G401 (cell line): ENCODE results near the gene DNAJC21. TPM values are rescaled to one million over a fixed set of nuclear protein-coding genes. Genes with fewer than 3 reads are reported as not detected.
A peak's percentile ranks its signal among the peaks of the same experiment; 100 is the strongest.
"Not testable (repeated sequence)": the region's sequence is repeated elsewhere in the genome, so short reads cannot be mapped to it uniquely, and the experiment has no call there.

ENCODE experiments used
- DNase-seq: peaks from one replicate; pipeline ENCODE4 v3.0.0-alpha.2; 2015; ENCODE audit warnings: low spot score
- in situ Hi-C: cut with HindIII; loops from 2 replicates; pipeline ENCODE4 v1.10.0; 2016; ENCODE audit warnings: low sequenced_read_pairs, mixed read lengths
- total RNA-seq: library from RNA; depleted of rRNA; stranded (reverse); fragments of >200 nt; shearing (Covaris generic); gene quantifications from 2 replicates; pipeline ENCODE4 v1.2.3, GENCODE V29; 2014

Gene DNAJC21
- total RNA-seq, 1 experiment from 2014 or later, result 16.3 TPM

GRCh38 chr5:34968258-34968657, 38.9 kb downstream of the DNAJC21 start:
- DNase-seq, result no peak
- in situ Hi-C loops, result no loop called here

DNA sequence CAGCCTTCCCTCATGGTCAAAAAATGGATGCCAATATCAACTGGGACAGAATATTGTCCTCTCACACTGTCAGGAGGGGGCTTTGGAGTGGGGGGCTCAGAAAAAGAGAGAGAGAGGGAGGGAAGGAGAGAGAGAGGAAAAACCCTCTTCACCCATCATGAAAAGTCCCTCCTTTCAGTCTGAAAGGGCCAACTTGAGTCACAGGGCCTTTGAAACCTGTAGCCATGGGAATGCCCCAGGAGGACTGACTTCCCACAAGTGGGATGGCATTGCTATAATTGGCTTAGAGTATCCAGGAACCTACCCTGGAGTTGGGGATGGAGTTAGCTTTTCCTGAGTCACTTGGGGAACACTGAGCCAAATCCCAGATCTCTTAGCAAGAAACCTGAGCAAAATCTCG, 41.2 kb downstream of the DNAJC21 start:
- DNase-seq, result no peak
- in situ Hi-C loops, result no loop called here

GRCh38 chr5:34971655-34972054, 42.3 kb downstream of the DNAJC21 start:
- in situ Hi-C loops, DNase-seq: not testable (repeated sequence)

DNA sequence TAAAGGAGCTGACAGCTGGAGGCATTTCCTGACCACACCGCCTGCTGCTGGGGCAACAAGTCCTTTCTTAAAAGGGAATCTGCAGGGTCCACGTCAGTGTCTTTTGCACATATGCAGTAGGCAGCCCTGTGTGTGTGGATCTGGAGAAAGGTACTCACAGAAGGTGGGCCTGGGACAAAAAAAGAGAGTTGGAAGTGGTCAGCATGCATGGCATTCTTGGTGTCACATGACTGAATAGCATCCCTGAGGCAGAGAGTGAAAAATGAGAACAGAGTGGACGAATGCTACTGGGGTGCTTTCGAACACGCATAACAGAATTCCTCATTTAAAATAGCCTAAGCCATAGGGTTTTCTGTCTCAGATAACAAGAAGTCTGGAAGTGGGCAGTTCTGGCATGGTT, 47.0 kb downstream of the DNAJC21 start:
- DNase-seq, result no peak
- in situ Hi-C loops, result no loop called here

- in situ Hi-C loops, result no loop called here
- DNase-seq, result no peak
Measured at GRCh38 chr5:34977934-34978613, 48.7 kb downstream of the DNAJC21 start.

- no peak for DNase-seq
- in situ Hi-C loops, result no loop called here
Measured at GRCh38 chr5:34978681-34979080, 49.3 kb downstream of the DNAJC21 start.

GRCh38 chr5:34982823-34983222, 53.5 kb downstream of the DNAJC21 start:
- in situ Hi-C loops, result no loop called here
- no peak for DNase-seq

GRCh38 chr5:34986965-34987364, 57.6 kb downstream of the DNAJC21 start:
- no peak for DNase-seq
- in situ Hi-C loops, result no loop called here

- in situ Hi-C loops, result no loop called here
- no peak for DNase-seq
Measured at GRCh38 chr5:34991486-34992238, 62.3 kb downstream of the DNAJC21 start.

GRCh38 chr5:34993951-34994350, 64.6 kb downstream of the DNAJC21 start:
- in situ Hi-C loops, result no loop called here

GRCh38 chr5:34996261-34996660, 66.9 kb downstream of the DNAJC21 start:
- no peak for DNase-seq
- in situ Hi-C loops, result no loop called here

More at GRCh38 chr5:34993951-34994350, 64.6 kb downstream of the DNAJC21 start:
- no peak for DNase-seq

DNA sequence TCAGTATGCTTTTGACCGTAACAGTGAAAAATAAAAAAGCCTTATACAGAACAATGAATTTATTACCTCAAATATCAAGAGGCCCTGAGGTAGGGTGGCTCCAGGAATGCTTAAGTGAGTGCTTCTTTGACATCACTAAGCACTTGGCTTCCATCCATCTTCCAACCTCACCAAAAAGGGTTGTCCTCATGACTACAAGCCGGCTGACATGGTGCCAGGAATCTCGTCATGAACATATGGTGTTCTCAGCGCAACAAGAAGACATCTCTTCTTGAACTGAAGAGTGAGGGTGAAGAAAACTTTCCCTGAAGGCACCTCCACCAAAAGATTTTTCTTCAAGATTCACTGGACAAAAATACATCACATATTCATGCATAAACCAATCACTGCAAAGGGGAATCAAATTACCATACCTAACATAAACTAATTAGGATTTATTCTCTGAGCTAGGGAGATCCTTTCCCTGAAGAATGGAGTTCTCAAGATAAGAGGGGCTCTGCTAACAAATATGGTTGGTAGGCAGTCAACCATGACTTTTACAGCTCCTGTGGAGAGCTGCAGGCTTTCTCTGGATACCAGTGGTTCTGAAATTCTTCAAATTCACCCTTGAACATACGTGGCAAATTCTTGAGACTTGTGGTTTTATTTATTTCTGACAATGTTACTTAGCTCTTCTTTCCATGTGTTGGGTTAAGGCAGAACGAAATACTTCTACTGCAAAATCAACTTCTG, 68.9 kb downstream of the DNAJC21 start:
- in situ Hi-C loops, result no loop called here
- peak; percentile 47 for DNase-seq

GRCh38 chr5:35001842-35002241, 72.5 kb downstream of the DNAJC21 start:
- in situ Hi-C loops, result no loop called here
- DNase-seq, result no peak

- in situ Hi-C loops, result no loop called here
Measured at GRCh38 chr5:35002459-35002858, 73.1 kb downstream of the DNAJC21 start.

DNA sequence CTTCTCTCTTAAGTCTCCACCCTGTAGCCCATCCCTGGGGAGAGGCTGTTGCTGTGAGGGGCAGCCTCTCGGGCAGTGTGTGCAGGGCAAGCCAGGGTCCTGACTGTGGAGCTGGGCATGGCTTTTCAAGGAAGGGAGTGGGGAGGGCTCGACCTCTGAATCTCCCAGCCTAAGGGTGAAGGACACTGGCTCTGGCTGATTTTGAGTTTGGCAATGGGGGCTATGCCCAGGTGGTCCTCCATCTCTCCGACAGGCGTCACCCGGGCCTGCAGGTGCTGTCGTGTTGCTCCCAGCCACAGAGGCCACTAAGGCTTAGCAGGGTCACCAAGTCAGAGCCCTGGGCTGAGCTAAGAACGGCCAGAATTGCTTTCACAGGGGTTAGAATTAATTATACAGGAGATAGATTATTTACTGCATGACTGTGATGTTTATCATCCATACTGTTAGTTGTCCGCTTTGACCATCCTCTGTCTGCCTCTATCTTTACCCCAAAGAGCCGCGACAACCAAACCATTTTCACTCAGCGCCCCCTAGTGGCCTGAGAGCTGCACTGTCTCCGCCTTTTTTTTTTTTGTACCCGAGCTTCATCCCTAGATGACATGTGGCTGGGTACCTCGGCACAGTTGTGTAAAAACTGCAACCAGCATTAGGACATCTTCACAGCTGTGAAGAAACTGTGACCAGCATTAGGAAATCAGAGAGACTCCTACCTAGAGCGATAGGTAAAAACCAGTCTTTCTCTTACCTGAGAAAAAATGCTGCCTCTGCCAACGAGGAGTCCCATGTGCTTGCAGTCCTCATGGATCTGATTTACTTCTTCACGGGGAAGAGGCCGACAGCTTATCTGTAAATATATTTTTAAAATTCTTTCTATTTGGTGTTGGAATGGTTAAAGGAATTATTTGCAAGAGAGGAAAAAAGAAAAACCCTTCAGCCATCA, 73.9 kb downstream of the DNAJC21 start:
- peak; percentile 56 for DNase-seq
- in situ Hi-C loops, result no loop called here

More at GRCh38 chr5:35002459-35002858, 73.1 kb downstream of the DNAJC21 start:
- no peak for DNase-seq

GRCh38 chr5:35004200-35004599, 74.8 kb downstream of the DNAJC21 start:
- in situ Hi-C loops, result no loop called here
- DNase-seq, result no peak

- in situ Hi-C loops, result no loop called here
Measured at GRCh38 chr5:35004771-35005170, 75.4 kb downstream of the DNAJC21 start.

More at GRCh38 chr5:35004771-35005170, 75.4 kb downstream of the DNAJC21 start:
- DNase-seq, result no peak
